OCI-LY7 (cell line): ENCODE data around the gene ZNF775. TPM values are rescaled to one million over a fixed set of nuclear protein-coding genes. Genes with fewer than 3 reads are reported as not detected.

Source experiments
- BruUV-seq: library from RNA; stranded (reverse); fragments of 400-500 nt; replicated peaks from 2 replicates; lab custom pipeline; 2021; lab: Mats Ljungman, UMichigan
- CTCF ChIA-PET: fragments of 300-600 bp; sonication (Branson Sonifier 250); formaldehyde crosslinking; loops from one replicate; lab custom pipeline; 2022; ENCODE audit warnings: antibody characterized with exemption; ENCODE audit not compliant: unreplicated experiment; lab: Charles Lee
- POLR2A ChIA-PET: fragments of 300-600 bp; sonication (Branson Sonifier 250); formaldehyde crosslinking; loops from one replicate; lab custom pipeline; 2022; ENCODE audit warnings: antibody characterized with exemption; lab: Charles Lee
- DNase-seq: peaks from one replicate; pipeline ENCODE4 v3.0.0-alpha.2; 2015; ENCODE audit warnings: low spot score
- H2AFZ ChIP-seq: fragments of 200-600 bp; sonication (generic), shearing (Covaris generic); 2 replicates; pipeline ENCODE4 v1.6.1; 2014; ENCODE audit warnings: mild to moderate bottlenecking, antibody characterized with exemption, low read length, moderate library complexity
- H3K27ac ChIP-seq: fragments of 200-600 bp; sonication (generic); 2 replicates; pipeline ENCODE4 v1.5.1; 2014; ENCODE audit warnings: mixed run types, low read depth, mild to moderate bottlenecking, moderate library complexity, low read length, inconsistent platforms; ENCODE audit not compliant: poor library complexity, severe bottlenecking
- H3K36me3 ChIP-seq: fragments of 200-600 bp; sonication (generic); 2 replicates; pipeline ENCODE4 v1.6.1; 2014; ENCODE audit warnings: mild to moderate bottlenecking, antibody characterized with exemption, low read length, moderate library complexity, mixed read lengths; ENCODE audit not compliant: insufficient read depth
- H3K4me1 ChIP-seq: fragments of 200-600 bp; sonication (generic); 2 replicates; pipeline ENCODE4 v1.5.1; 2014; ENCODE audit warnings: mild to moderate bottlenecking, low read length; ENCODE audit not compliant: insufficient read depth, poor library complexity, severe bottlenecking
- H3K4me2 ChIP-seq: fragments of 200-600 bp; sonication (generic); 2 replicates; pipeline ENCODE4 v1.6.1; 2014; ENCODE audit warnings: mild to moderate bottlenecking, low read length
- H3K4me3 ChIP-seq: fragments of 200-600 bp; sonication (generic); 2 replicates; pipeline ENCODE4 v1.5.1; 2014; ENCODE audit warnings: mild to moderate bottlenecking, low read depth, low read length; ENCODE audit not compliant: poor library complexity, severe bottlenecking
- H3K79me2 ChIP-seq: fragments of 200-600 bp; sonication (generic); 2 replicates; pipeline ENCODE4 v1.6.1; 2016; ENCODE audit warnings: low read depth, mild to moderate bottlenecking, low read length, moderate library complexity, mixed read lengths; ENCODE audit not compliant: insufficient read depth
- H3K9me2 ChIP-seq: fragments of 200-600 bp; sonication (generic); 2 replicates; pipeline ENCODE4 v1.6.1; 2016; ENCODE audit warnings: mild to moderate bottlenecking, low read length, mixed read lengths; ENCODE audit not compliant: insufficient read depth
- H3K9me3 ChIP-seq: fragments of 200-600 bp; sonication (generic); 2 replicates; pipeline ENCODE4 v1.6.1; 2014; ENCODE audit warnings: mild to moderate bottlenecking, mixed run types, low read length, mixed read lengths
- H4K20me1 ChIP-seq: fragments of 200-600 bp; sonication (generic); 2 replicates; pipeline ENCODE4 v1.6.1; 2014; ENCODE audit warnings: mild to moderate bottlenecking, antibody characterized with exemption, low read length, moderate library complexity, mixed read lengths; ENCODE audit not compliant: insufficient read depth
- EZH2phosphoT487 ChIP-seq: fragments of 200-600 bp; sonication (generic); IDR thresholded peaks from 2 replicates; pipeline ENCODE4 v1.6.1; 2018; ENCODE audit warnings: low read depth, borderline replicate concordance, mild to moderate bottlenecking, mixed run types, antibody characterized with exemption, low read length, moderate library complexity, mixed read lengths
- intact Hi-C: fragments of 100-400 bp; cut with micrococcal nuclease; formaldehyde crosslinking; loops from one replicate; pipeline ENCODE4 v1.10.0; 2022; ENCODE audit not compliant: unreplicated experiment
- total RNA-seq, 2 experiments: library from RNA; depleted of rRNA in 1 of 2; stranded (reverse); fragments of >200 nt in 1 of 2; shearing (Covaris generic) in 1 of 2; gene quantifications; 2 replicates each; pipeline ENCODE4 v1.2.3, GENCODE V29; 2014 to 2022
- TF ChIP-seq, protein P1 (sequence below): fragments of 200-600 bp; sonication (generic); conservative IDR thresholded peaks from 2 replicates; pipeline ENCODE4 v1.5.1; 2014; ENCODE audit warnings: mild to moderate bottlenecking, antibody characterized with exemption, low read length, moderate library complexity, mixed read lengths

The ZNF775 gene
- total RNA-seq, 2 experiments from 2014 or later, result 4.7 to 6.5 TPM

DNA sequence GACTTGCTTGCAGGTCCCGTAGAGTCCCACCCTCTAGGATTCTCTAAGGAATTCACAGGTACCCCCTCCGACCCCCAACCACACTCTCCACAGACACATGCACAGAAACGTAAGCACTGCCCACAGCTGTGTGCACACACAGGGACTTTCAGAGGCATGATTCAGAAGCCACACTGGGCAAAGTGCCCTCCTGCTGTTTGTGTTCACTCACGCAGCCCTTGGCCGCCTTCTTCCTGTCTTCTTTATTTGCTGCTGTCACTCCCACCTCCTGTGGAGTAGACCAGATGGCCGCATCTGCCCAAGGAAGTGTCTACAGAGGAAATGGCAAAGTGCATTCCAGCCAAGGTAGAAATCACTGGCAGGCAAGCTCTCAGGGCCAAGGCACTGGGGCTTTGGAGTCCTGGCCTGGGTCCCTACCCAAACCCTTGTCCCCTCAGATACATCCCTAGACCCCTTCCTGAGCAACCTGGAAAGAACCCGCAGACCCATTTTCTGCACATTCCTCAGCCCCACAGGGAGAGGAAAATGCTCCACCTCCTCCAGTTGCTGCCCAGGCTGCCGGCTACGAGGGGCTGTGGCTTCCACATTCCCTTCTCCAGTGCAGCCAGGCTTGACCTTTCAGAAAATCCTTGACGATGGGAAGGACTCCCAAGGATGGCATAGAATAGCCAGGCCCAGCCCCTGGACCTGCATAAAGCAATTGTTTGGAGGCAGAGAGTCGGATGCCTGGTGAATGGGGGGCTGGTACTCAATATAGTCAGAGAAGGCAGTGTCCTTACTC lies 49.7 kb downstream of the ZNF775 start:
- no peak overlapping the region for H3K4me3 ChIP-seq
- ChIA-PET CTCF (no interaction called here), POLR2A (no interaction called here)
- TF ChIP-seq EZH2phosphoT487, result no peak
- TF ChIP-seq, protein P1, sequence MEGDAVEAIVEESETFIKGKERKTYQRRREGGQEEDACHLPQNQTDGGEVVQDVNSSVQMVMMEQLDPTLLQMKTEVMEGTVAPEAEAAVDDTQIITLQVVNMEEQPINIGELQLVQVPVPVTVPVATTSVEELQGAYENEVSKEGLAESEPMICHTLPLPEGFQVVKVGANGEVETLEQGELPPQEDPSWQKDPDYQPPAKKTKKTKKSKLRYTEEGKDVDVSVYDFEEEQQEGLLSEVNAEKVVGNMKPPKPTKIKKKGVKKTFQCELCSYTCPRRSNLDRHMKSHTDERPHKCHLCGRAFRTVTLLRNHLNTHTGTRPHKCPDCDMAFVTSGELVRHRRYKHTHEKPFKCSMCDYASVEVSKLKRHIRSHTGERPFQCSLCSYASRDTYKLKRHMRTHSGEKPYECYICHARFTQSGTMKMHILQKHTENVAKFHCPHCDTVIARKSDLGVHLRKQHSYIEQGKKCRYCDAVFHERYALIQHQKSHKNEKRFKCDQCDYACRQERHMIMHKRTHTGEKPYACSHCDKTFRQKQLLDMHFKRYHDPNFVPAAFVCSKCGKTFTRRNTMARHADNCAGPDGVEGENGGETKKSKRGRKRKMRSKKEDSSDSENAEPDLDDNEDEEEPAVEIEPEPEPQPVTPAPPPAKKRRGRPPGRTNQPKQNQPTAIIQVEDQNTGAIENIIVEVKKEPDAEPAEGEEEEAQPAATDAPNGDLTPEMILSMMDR, result no peak
- no peaks in the 10 kb centered on the region for H3K79me2 ChIP-seq
- H3K4me1 ChIP-seq, result no peaks in the 10 kb centered on the region
- no peak overlapping the region for H2AFZ ChIP-seq
- intact Hi-C loops, result no loop called here
- H3K36me3 ChIP-seq, result no peaks in the 10 kb centered on the region
- H3K9me2 ChIP-seq, result no peaks in the 10 kb centered on the region
- BruUV-seq, result no TSS peak
- H4K20me1 ChIP-seq, result no peaks in the 10 kb centered on the region
- H3K27ac ChIP-seq, result no peak overlapping the region
- H3K4me2 ChIP-seq, result no peak overlapping the region
- no peaks in the 10 kb centered on the region for H3K9me3 ChIP-seq
- no peak for DNase-seq

DNA sequence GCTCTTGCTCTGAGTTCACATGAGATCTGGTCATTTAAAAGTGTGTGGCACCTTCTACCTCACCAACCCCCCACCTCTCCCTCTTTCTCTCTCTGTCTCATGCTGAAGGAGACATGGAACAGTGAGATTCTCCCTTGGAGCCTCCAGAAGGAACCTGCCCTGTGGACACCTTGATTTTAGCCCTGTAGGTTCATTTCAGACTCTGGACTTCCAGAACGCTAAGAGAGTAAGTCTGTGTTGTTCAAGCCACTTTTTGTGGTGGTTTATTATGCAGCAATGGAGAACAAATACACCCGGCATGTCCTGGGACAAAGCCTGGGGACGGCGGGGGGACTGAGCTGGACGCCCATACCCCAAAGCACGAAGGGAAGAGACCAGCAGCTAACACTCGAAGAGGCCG lies 50.6 kb downstream of the ZNF775 start:
- H3K36me3 ChIP-seq, result no peaks in the 10 kb centered on the region
- no peak overlapping the region for H2AFZ ChIP-seq
- no peaks in the 10 kb centered on the region for H3K9me3 ChIP-seq
- no peaks in the 10 kb centered on the region for H3K79me2 ChIP-seq
- no peaks in the 10 kb centered on the region for H3K9me2 ChIP-seq
- CTCF ChIA-PET, result no interaction called here
- H4K20me1 ChIP-seq, result no peaks in the 10 kb centered on the region
- no TSS peak for BruUV-seq
- POLR2A ChIA-PET, result no interaction called here
- peaks cover 1% of the 10 kb centered on the region for H3K4me1 ChIP-seq
- TF ChIP-seq, protein P1, result no peak
- no peak for TF ChIP-seq EZH2phosphoT487
- H3K27ac ChIP-seq, result no peak overlapping the region
- intact Hi-C loops, result no loop called here
- H3K4me3 ChIP-seq, result no peak overlapping the region
- no peak for DNase-seq
- no peak overlapping the region for H3K4me2 ChIP-seq

DNA sequence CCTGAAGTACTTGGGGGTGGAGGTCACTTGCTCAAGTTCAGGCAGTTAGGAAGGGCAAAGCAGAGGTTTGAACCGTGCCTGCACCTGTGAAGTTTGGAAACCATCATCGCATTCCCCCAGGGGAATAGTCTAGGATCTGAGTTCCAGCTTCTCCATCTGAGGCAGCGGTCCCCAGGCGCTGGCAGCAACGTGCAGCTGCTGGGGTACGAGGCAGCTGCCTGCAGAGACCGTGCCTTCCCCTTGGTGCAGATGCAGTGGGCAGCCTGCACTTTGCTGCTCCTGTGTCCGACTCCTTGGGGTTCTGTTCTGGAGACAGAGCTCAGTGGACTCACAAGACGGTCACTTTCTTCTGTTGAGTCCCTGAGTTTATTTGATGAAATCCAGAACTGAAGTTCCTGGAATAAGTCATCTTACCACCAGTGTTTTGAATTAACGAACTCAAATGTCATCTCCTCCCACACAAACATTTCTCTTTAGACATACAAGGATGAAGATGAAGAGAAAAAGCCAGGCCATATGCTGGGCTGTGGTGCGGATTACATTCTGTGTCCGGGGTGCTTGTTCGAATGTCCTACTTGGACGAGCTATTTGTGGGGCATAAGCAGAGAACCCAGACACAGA lies 51.4 kb downstream of the ZNF775 start:
- TF ChIP-seq, protein P1, result no peak
- TF ChIP-seq EZH2phosphoT487, result no peak
- H3K79me2 ChIP-seq, result no peaks in the 10 kb centered on the region
- no peaks in the 10 kb centered on the region for H3K9me2 ChIP-seq
- POLR2A ChIA-PET, result no interaction called here
- H2AFZ ChIP-seq, result no peak overlapping the region
- H4K20me1 ChIP-seq, result no peaks in the 10 kb centered on the region
- no peaks in the 10 kb centered on the region for H3K36me3 ChIP-seq
- no peak overlapping the region for H3K4me2 ChIP-seq
- intact Hi-C loops, result no loop called here
- H3K4me1 ChIP-seq, result peaks cover 10% of the 10 kb centered on the region
- H3K4me3 ChIP-seq, result no peak overlapping the region
- CTCF ChIA-PET, result no interaction called here
- H3K27ac ChIP-seq, result no peak overlapping the region
- no peak for DNase-seq
- H3K9me3 ChIP-seq, result no peaks in the 10 kb centered on the region
- BruUV-seq, result no TSS peak
